Adrenal gland (tissue), 12 donors: Measurements from ENCODE around the gene LYSMD2. TPM values are rescaled to one million over a fixed set of nuclear protein-coding genes. Genes with fewer than 3 reads are reported as not detected.

Experiments used
- DNase-seq, 7 donors: peaks; one replicate each; pipeline ENCODE4 v3.0.0-alpha.2; 2019 to 2020
- H3K27ac ChIP-seq, 5 donors: fragments of 200-600 bp; sonication (generic) in 4 of 5; 1 replicate in 3 of 5; 2 replicates in 2 of 5; pipeline versions ENCODE4 v1.5.1 to v1.8.0; 2016 to 2020; ENCODE audit warnings: mild to moderate bottlenecking in 1 of 5
- H3K27me3 ChIP-seq: fragments of 200-600 bp; 2 replicates; pipeline ENCODE4 v1.8.0; 2021
- H3K36me3 ChIP-seq, 2 donors: fragments of 200-600 bp; replicated peaks in 1 of 2; 1 replicate in 1 of 2; 2 replicates in 1 of 2; pipeline versions ENCODE4 v1.5.1 to v1.8.0; 2018 to 2022
- H3K4me1 ChIP-seq, 2 donors: fragments of 200-600 bp; replicated peaks in 1 of 2; 1 replicate in 1 of 2; 2 replicates in 1 of 2; pipeline versions ENCODE4 v1.5.1 to v1.8.0; 2018 to 2021
- H3K4me3 ChIP-seq, 4 donors: fragments of 200-600 bp; sonication (generic) in 3 of 4; one replicate each; pipeline ENCODE4 v1.5.1; 2016 to 2018
- H3K9me3 ChIP-seq, 3 donors: fragments of 200-600 bp; sonication (generic) in 1 of 3; replicated peaks in 1 of 3; 1 replicate in 2 of 3; 2 replicates in 1 of 3; pipeline versions ENCODE4 v1.5.1 to v1.8.0; 2016 to 2021
- POLR2A ChIP-seq, 2 donors: fragments of 450-650 bp; IDR thresholded peaks; one replicate each; pipeline ENCODE4 v1.6.1; 2017; ENCODE audit warnings: antibody characterized with exemption in 2 of 2, mild to moderate bottlenecking in 2 of 2, moderate library complexity in 1 of 2
- WGBS, 4 donors: extraction: QIAGEN DNeasy Blood & Tissue Kit in 2 of 4; methylation state at CpG; one replicate each; pipeline versions ENCODE4 v1.1.5 to v1.1.7; 2013 to 2017; 5-methylcytosine and 5-hydroxymethylcytosine counted together
- intact Hi-C, 2 donors: fragments of 100-400 bp; cut with DNase I; formaldehyde crosslinking; loops; one replicate each; pipeline versions ENCODE4 v1.14.1 to v1.15.0; 2022 to 2023
- polyA plus RNA-seq, 3 donors: library from polyadenylated mRNA; stranded (reverse); fragments of 200-250 nt in 2 of 3; fragments of 350-450 nt in 1 of 3; fragmentation: Illumina TruSeq in 1 of 3; extraction: RNeasy Lipid Tissue Mini Kit (QIAGEN cat#74804) in 1 of 3; gene quantifications; one replicate each; pipeline ENCODE4 v1.2.3, GENCODE V29; 2013 to 2014
- total RNA-seq, 9 donors: library from RNA; depleted of rRNA in 4 of 9; stranded (reverse); fragments of >200 nt in 4 of 9; fragments of 120-200 nt in 1 of 9; fragmentation: NEBNext Ultra II Directional in 1 of 9; extraction: Animal tissue kit (Norgen Biotek cat#: 25700) in 1 of 9; gene quantifications; one replicate each; pipeline versions ENCODE4 v1.1.0 to v1.2.4, GENCODE V29; 2013 to 2023
- TF ChIP-seq, protein P1 (sequence below), 6 experiments: fragments of 450-650 bp in 4 of 6; fragments of 200-600 bp in 2 of 6; sonication (generic) in 1 of 6; IDR thresholded peaks; 1 replicate in 5 of 6; 2 replicates in 1 of 6; pipeline versions ENCODE4 v1.5.1 to v1.8.0; 2016 to 2021; ENCODE audit warnings: antibody characterized with exemption in 6 of 6, mild to moderate bottlenecking in 2 of 6, moderate library complexity in 1 of 6
- donor health status: healthy with polysubstance abuse.
- donor health status: Bipolar disorder and iron deficiency.
- donor health status: DM: yes; HTN: yes; CAD: no.
- donor health status: DM: no; HTN: no; CAD: no.
- donor health status: DM: no; HTN: no; CAD: no.
- donor health status: DM: yes; HTN: yes; CAD: no.

LYSMD2 gene
- total and polyA plus RNA-seq, 12 donors = 11.3 to 56.3 (median 20.5) TPM

GRCh38 chr15:51702710-51703109 lies 34.7 kb downstream of the LYSMD2 start:
- Histone ChIP-seq H3K9me3 (no peaks in the 10 kb centered on the region), H3K27me3 (no peaks in the 10 kb centered on the region), H3K4me1 (no peaks in the 10 kb centered on the region), H3K36me3 (no peaks in the 10 kb centered on the region), H3K27ac (no peak overlapping the region), H3K4me3 (no peak overlapping the region)
- 38 to 43% (median 40%) methylated on average over 1 of the region's 1 CpG for WGBS, 4 donors
- no peak for DNase-seq
- TF ChIP-seq, protein P1, sequence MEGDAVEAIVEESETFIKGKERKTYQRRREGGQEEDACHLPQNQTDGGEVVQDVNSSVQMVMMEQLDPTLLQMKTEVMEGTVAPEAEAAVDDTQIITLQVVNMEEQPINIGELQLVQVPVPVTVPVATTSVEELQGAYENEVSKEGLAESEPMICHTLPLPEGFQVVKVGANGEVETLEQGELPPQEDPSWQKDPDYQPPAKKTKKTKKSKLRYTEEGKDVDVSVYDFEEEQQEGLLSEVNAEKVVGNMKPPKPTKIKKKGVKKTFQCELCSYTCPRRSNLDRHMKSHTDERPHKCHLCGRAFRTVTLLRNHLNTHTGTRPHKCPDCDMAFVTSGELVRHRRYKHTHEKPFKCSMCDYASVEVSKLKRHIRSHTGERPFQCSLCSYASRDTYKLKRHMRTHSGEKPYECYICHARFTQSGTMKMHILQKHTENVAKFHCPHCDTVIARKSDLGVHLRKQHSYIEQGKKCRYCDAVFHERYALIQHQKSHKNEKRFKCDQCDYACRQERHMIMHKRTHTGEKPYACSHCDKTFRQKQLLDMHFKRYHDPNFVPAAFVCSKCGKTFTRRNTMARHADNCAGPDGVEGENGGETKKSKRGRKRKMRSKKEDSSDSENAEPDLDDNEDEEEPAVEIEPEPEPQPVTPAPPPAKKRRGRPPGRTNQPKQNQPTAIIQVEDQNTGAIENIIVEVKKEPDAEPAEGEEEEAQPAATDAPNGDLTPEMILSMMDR (IDR thresholded peaks at IDR 0.05) = no peak
- TF ChIP-seq POLR2A (IDR thresholded peaks at IDR 0.05) = no peak
- intact Hi-C loops = no loop called here

GRCh38 chr15:51699373-51699772 lies 38.1 kb downstream of the LYSMD2 start:
- Histone ChIP-seq H3K27ac (no peak overlapping the region), H3K4me3 (no peak overlapping the region), H3K4me1 (no peaks in the 10 kb centered on the region), H3K9me3 (no peaks in the 10 kb centered on the region), H3K27me3 (no peaks in the 10 kb centered on the region), H3K36me3 (no peaks in the 10 kb centered on the region)
- TF ChIP-seq, protein P1 (IDR thresholded peaks at IDR 0.05) = no peak
- no peak for TF ChIP-seq POLR2A (IDR thresholded peaks at IDR 0.05)
- WGBS, 4 donors = 53 to 75% (median 72%) methylated on average over 1 of the region's 1 CpG
- DNase-seq = no peak
- intact Hi-C loops = no loop called here

DNA sequence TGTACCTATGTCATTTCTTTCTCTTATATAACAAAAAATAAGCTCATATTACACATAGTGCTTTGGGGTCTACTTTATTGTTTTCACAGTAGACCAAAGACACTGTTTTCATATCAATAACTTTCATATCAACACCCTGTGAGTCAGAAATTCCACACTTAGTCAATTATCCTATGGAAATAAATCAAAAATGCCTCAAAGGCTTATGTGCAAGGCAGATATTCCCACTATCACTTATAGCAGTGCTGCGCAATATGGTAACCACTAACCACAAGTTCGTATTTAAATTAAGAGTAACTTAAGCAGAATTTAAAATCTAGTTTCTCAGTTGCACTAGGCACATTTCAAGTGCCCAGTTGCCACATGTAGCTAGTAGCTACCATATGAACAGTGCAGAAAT lies 40.3 kb downstream of the LYSMD2 start:
- Histone ChIP-seq H3K27ac (no peak overlapping the region), H3K4me1 (no peaks in the 10 kb centered on the region), H3K27me3 (no peaks in the 10 kb centered on the region), H3K36me3 (no peaks in the 10 kb centered on the region), H3K9me3 (no peaks in the 10 kb centered on the region), H3K4me3 (no peak overlapping the region)
- intact Hi-C loops = no loop called here
- TF ChIP-seq, protein P1 (IDR thresholded peaks at IDR 0.05) = no peak
- TF ChIP-seq POLR2A (IDR thresholded peaks at IDR 0.05) = no peak
- no peak for DNase-seq
- 83 to 91% (median 85%) methylated on average over 2 of the region's 2 CpGs for WGBS, 4 donors

DNA sequence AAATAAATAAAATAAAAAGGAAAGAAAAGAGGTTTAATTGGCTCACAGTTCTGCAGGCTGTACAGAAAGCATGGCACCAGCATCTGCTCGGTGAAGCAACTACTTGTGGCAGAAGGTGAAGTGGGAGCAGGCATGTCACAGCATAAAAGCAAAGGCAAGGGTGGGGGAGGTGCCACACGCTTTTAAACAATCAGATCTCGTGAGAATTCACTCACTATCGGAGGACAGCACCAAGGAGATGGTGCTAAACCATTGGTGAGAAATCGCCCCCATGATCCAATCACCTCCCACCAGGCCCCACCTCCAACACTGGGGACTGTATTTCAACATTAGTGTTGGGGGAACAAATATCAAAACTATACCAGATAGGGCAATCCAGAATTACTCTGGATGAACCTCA lies 40.9 kb downstream of the LYSMD2 start:
- Histone ChIP-seq H3K36me3 (no peaks in the 10 kb centered on the region), H3K9me3 (no peaks in the 10 kb centered on the region), H3K27ac (no peak overlapping the region), H3K27me3 (no peaks in the 10 kb centered on the region), H3K4me3 (no peak overlapping the region), H3K4me1 (no peaks in the 10 kb centered on the region)
- intact Hi-C loops = no loop called here
- no peak for DNase-seq
- WGBS, 4 donors = 73 to 77% (median 75%) methylated on average over 4 to 5 of the region's 5 CpGs
- TF ChIP-seq POLR2A (IDR thresholded peaks at IDR 0.05) = no peak
- TF ChIP-seq, protein P1 (IDR thresholded peaks at IDR 0.05) = no peak
